ENCODE results near the gene ARFIP1.

DNA sequence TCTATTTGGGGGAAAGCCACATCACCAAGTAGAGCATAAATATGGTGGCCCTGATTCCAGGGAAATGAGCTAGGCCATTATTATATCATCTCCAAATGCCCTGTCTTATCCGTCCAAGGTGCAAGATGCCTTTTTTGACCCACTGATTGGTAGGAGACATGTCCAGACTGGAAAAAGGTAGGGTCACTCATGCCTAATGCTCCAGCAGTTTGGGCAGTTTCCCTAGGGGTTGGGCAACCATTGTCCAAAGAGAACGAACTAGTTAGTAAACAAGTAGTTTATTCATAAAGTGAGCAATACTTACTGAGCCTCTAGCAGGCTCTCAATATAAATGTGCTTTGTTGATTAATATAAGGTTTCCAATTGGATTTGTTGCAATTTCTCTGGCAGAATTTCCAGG, 162.6 kb downstream of the ARFIP1 start:
- no peak for TF ChIP-seq ZNF274 (IDR thresholded peaks at IDR 0.05; ENCODE audit: low read depth, low read length)
- no peak for TF ChIP-seq SUZ12 (IDR thresholded peaks at IDR 0.05; ENCODE audit: extremely low read depth, insufficient read depth, insufficient read length)
